ENCODE results near the gene SLC15A4. TPM values are rescaled to one million over a fixed set of nuclear protein-coding genes. Genes with fewer than 3 reads are reported as not detected.
A peak's percentile ranks its signal among the peaks of the same experiment; 100 is the strongest.

SLC15A4 gene
- total RNA-seq, 1 experiment from 2014 or later, result 21.6 TPM

- Histone ChIP-seq H3K9ac (ENCODE audit: extremely low read depth, insufficient read length, low read length) (no peak overlapping the region), H2AFZ (ENCODE audit: low read length) (no peak overlapping the region), H3K18ac (ENCODE audit: insufficient read length, low read depth, low read length) (no peak overlapping the region), H3K23me2 (ENCODE audit: insufficient read length, low read depth, low read length, poor library complexity, severe bottlenecking) (no peaks in the 10 kb centered on the region), H3K79me1 (ENCODE audit: insufficient read depth, low read depth, low read length, poor library complexity, severe bottlenecking) (no peaks in the 10 kb centered on the region), H3K9me3 (ENCODE audit: control insufficient read depth, low read depth, low read length) (no peaks in the 10 kb centered on the region), H3K4me2 (ENCODE audit: insufficient read depth, insufficient read length, low read length) (peak overlapping the region; percentile 54), H3K14ac (ENCODE audit: insufficient read depth, low read length) (no peak overlapping the region), H2BK12ac (ENCODE audit: insufficient read length, low read depth, low read length) (no peak overlapping the region), H2BK120ac (ENCODE audit: low read depth, low read length, poor library complexity, severe bottlenecking) (no peak overlapping the region), H4K5ac (ENCODE audit: insufficient read length, low read depth, low read length) (no peak overlapping the region), H3K27me3 (ENCODE audit: insufficient read depth, low read length) (no peaks in the 10 kb centered on the region; the same call in 1 of the 2 replicates), H3K27ac (ENCODE audit: insufficient read length, low read depth, low read length) (no peak overlapping the region), H3K4ac (ENCODE audit: low read depth, low read length) (no peak overlapping the region), H3K4me1 (ENCODE audit: insufficient read depth, low read length) (no peaks in the 10 kb centered on the region), H4K20me1 (ENCODE audit: control insufficient read depth, insufficient read depth, insufficient read length) (no peaks in the 10 kb centered on the region), H4K8ac (replicated peaks; ENCODE audit: insufficient read length, low read depth, low read length) (no peak overlapping the region), H3K79me2 (ENCODE audit: insufficient read depth, low read length) (no peaks in the 10 kb centered on the region), H3K23ac (ENCODE audit: insufficient read length, low read depth, low read length) (no peak overlapping the region), H3T11ph (ENCODE audit: low read length) (no peak overlapping the region), H3K56ac (ENCODE audit: insufficient read length, low read depth, low read length) (no peak overlapping the region), H2BK20ac (ENCODE audit: low read depth, low read length, poor library complexity, severe bottlenecking) (no peak overlapping the region), H4K91ac (ENCODE audit: insufficient read length, low read depth, low read length) (no peak overlapping the region), H2BK15ac (ENCODE audit: low read depth, low read length) (no peak overlapping the region), H2AK5ac (ENCODE audit: insufficient read length, low read length) (no peak overlapping the region), H2BK5ac (ENCODE audit: insufficient read length, low read length) (no peak overlapping the region)
- peak overlapping the region in 1 of 2 experiments; percentile 74; a peak in 3 of 5 replicates for H3K4me3 Mint-ChIP-seq
- H3K4me1 Mint-ChIP-seq, result peaks cover 14 to 26% of the 10 kb centered on the region in 2 experiments
- no peak for TF ChIP-seq CTCF (conservative IDR thresholded peaks at IDR 0.05)
- no CpG with 5 or more reads among the region's 9 CpGs for WGBS (ENCODE audit: extremely low coverage, insufficient read length, low lambda C conversion rate)
- H3K27ac Mint-ChIP-seq, result peak overlapping the region in 1 of 3 experiments; percentile 52; a peak in 2 of 7 replicates
- no peak for DNase-seq
- H3K9me3 Mint-ChIP-seq, result no peaks in the 10 kb centered on the region
- no peaks in the 10 kb centered on the region for H3K36me3 Mint-ChIP-seq (ENCODE audit: insufficient read depth in 1 of 3, low read depth in 3 of 3)
- H3K27me3 Mint-ChIP-seq (ENCODE audit: low read depth), result peaks cover 40% of the 10 kb centered on the region
Measured at GRCh38 chr12:128767518-128767917, 56.2 kb downstream of the SLC15A4 start.
